Activated effector memory CD4-positive, alpha-beta T cell treated with Interleukin-2 at 50 U/mL for 16 hours (primary cell): ENCODE results near the gene TLR3.
"Not testable (repeated sequence)": the region's sequence is repeated elsewhere in the genome, so short reads cannot be mapped to it uniquely, and the experiment has no call there.

Experiments
- DNase-seq: peaks from one replicate; pipeline ENCODE4 v3.0.0-alpha.2; 2020

TLR3 gene

DNA sequence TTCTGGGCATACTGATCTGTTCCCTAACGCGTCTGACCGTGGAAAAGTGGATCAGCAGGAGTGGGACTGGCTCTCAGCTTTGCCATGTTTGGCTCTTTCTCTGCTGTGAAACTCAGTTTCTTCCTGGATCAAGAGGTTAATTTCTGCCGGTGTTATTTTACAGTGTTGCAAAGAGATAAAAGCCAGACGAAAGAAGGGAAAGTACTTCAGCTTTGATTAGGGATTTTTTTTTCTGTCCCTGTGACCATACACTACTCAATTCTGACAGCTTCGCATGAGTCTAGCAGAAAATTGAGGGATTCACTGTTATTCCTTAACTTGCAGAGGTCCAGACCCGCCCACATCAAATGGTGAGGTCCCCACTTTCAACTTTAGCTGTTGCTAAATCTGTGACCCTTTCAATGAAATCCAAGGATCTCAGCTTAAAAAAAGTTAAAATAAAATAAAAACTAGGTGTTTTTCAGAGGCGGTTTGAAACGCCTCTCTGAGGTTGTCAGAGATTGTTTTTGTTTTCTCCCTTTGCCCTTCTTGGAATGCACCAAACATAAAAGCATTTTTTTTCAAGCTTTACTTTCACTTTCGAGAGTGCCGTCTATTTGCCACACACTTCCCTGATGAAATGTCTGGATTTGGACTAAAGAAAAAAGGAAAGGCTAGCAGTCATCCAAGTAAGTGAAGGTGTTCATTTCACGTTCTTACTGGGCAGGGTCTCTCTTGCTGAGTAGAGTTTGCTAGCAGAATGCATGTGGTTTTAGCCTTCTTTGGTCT is at the start of gene TLR3:
Gene TLR3, plus strand, starts transcription at position 576 of the 768 bp plus-strand sequence. CDS start 7,464 bp downstream, outside the sequence.
- DNase-seq: no peak

DNA sequence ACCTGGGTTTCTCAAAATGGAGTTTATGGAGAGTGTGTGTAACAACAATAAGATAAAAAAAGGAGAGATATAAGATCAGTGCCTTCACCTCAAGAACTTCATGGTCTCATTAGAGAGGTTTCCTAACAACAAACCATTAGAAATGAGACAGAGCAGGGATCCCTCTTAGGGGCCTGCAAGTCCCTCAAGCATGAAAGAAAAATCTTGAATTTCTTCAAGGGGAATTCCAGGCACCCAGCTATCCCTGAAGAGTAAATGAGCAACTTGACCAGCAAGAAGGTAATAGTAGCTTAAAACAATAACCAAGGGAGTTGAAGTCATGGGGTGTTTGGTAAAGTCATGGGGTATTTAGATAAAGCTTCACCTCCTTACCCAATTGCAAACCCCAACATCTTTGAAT is 49.7 kb upstream of the TLR3 start:
- DNase-seq: no peak

DNA sequence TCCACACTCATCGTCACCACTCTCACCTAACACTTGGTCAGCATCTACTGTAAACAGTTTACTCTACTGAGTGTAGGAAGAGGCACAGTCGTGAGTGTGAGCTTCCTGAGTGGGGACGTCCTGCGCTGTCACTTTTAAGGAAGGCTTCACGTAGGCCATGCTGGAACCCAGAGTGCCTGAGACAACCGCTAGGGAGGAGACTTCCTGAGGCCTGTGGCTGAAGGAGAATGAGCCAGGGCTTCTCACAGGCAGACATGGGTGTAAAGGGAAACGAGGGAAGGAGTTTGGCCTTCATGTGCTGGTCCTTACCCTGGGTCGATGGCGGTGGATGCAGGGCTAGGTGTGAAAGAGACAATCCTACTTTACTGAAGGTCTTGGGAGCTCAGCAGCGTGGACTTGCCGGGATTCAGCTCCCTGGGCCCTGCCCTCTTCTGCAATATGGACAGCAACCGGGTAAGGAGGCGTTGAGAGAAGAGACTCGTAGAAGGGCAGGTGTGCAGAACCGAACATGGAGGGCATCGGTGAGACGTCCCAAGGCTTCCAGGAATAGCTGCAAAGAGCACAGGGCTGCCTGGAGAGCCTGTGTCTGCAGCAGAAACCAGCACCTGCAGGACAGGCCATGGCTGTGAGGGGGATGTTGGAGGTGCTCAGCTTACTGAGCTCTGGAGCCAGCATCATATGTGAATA is 48.7 kb upstream of the TLR3 start:
- DNase-seq: no peak

DNA sequence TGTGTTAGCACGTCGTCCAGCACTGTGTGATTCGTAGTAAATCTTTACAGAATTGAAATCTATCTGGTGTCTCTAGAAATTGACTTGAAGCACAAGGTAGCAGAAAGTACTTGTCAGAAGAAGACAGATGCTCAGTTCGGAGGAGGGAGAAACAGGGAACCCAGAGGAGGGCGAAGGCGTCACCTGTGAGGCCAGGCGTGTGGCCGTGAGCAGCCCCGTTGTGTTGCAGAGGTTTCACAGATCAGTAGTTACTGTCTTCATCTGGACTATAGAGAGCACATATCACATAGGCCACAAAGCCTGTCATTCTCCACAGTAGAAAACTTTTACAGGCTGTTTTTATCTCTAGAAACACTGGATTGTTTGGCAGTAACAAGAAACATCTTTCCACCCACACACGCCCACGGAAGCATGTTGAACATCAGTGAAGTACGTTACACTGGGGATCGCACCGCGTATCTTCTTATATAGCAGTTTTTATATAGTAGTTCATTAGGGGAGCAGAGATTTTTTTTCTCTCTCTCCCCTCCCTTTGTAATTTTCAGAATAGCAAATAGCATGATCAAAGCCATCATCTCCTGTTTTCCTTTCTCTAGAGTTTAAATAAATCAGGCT is 48.1 kb upstream of the TLR3 start:
- DNase-seq: no peak

DNA sequence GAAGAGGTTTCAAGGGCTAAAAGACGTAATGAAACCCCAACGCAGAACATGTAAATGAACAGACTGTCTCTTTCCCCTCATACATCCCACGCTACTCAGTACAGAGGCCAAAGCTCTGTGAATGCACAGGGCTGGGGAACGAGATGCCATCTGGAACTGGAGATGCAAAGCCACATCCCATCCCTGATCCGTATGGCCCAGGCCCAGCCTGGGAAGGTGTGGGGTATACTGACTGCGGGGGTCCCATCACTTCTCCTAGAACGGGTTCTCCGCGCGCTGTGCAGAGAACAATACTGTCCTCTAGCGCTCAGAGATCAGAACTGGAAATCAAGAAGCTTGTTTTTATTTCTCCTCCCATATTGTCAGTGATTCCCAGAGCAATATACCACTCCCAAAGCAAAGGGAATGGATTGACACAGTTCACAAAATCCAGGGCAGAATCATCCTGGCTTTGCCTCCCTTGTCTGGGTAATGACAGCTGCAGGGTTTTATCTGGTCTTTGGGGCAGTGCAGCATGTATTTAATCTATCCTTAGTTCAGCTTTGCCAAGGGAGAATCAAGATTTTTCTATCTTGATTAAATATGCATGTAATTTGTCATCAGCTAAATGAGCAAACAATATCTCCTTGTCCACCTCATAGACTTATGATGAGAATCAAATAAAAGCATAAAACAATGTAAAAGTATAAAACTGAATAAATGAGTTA is 47.3 kb upstream of the TLR3 start:
- no peak for DNase-seq

DNA sequence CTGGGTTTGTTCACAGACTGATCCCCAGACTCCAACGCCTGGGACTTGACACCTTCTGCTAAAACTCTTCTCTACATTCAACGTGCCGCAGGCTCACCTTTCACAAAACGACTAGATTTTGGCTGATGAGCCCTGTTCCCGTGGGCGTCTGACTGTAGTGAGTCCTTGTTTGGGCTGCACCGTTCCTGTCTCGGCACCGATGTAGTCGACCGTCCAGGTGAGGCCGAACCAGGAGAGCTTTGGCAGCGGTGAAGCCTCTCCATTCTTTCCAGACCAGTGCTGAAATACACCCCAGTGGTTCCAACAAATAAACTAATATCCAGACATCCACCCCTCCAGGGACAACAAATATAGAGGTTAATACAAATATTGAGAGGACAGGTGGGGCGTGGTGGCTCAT is 45.0 kb upstream of the TLR3 start:
- DNase-seq: no peak

DNA sequence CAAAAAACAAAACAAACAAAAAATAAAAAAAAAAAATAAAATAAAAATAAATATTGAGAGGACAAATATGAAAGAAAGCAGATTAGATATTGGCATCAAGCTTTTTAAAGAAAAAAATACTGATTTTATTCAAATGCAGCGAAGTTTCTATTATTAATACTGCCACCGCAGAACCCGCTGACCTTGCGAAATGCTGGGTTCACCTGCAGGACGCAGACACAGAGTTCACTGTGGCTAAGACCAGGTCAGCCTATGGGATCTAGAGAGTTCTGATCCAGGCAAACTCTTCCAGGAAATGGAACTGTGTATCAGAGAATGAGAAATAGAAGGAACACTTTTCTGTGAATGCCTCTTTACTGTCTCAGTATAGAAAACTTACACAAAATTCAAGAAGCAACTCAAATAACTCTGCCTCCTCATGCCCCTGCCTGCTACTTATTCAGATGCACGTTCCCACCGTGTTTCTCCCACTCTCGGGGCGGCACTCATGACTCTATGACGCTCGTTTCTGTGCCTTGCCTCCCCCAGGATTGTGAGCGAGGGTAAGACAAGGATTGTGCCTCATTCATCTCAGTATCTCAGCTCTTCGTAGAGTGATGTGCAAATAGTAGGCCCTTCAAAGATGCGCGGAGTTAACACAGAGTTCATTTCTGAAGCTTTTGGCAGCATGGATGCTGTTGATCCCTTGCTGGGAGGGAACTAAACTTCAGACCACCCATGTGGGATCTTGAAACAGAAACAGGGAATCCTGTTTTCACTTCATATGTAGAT is 44.1 kb upstream of the TLR3 start:
- no peak for DNase-seq

DNA sequence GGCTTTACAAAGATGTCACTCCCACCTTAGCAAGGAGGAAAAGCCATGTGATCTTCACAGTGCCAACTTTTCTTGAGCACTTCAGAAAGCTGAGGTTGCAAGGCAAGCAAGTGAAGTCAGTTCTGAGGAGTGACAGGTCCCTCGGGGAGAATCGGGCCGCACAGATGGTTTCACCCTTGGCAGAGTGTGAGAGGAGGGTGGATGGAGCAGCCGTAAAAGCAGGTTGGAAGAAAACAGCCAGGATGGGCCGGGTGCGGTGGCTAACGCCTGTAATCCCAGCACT is 43.6 kb upstream of the TLR3 start:
- no peak for DNase-seq

DNA sequence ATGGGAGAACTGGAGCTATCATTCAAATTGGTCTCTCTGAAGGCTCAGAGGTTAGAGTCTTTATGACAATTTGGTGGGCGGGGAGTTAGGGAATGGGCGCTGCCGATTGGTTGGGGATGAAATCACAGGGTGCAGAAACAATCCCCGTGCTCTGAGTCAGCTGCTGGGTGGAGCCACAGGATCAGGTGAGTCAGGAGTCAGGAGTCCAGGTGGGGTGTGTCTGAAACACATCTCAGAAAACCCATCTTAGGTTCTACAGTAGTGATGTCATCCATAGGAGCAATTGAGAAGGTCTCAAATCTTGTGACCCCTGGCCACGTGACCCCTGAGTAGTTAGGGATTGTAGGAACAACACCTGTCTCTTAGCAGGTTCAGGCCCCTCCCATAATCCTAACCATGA is 41.6 kb upstream of the TLR3 start:
- DNase-seq: no peak

DNA sequence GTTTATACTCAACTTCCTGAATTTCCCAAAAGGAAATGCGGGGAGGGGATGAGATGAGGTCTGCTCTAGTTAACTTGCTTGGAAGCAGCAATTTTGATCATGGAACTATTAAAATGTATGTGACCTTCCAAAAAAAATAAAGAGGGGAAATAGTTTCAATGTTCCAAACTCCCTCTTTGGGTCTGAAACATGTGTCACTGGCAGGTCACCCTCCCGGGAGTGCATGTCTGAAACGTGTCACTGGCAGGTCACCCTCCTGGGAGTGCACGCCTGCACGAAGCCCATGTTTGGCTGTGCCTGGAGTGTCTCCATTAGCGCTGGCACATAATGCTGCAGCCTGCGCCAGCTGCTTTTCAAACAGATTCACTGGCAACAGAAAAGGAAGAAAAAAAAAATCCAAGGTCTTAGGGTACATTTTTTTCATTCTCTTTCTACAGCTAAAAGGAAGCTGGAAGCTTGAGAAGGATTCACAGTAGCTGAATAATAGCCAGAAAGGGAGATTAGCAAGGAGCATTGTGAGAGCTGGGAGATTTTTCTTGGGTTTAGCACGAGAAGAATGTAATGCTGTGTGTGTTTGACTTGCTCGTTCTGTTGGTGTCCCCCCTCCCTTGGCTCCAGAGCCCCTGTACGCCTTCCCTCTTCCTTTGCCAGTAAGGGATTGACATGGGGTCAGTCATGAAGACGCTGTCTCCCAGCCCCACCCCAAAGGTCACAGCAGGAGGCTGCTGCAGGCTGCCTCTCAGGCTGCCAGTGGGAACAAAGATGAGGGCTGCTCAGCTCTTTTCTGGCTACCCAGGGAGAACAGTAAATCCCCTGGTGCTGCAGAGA is 39.2 kb upstream of the TLR3 start:
- DNase-seq: no peak

DNA sequence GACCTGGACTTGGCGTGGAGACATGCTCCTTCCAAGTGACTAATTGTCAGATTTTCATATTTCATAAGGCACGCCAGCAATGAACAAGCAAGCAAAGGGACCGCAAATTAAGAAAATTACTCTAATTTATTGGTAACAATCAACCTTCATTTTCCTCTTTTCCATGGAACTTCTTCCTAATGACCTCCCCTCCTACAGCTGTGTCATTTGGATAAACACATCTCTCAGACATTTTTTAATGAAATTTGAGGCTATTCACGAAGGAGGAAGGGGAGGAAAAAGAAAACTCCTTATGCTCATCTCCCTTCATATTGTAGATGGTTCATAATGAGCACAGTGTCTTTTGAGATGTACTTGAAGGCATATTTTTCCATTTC is 38.6 kb upstream of the TLR3 start:
- DNase-seq: no peak

DNA sequence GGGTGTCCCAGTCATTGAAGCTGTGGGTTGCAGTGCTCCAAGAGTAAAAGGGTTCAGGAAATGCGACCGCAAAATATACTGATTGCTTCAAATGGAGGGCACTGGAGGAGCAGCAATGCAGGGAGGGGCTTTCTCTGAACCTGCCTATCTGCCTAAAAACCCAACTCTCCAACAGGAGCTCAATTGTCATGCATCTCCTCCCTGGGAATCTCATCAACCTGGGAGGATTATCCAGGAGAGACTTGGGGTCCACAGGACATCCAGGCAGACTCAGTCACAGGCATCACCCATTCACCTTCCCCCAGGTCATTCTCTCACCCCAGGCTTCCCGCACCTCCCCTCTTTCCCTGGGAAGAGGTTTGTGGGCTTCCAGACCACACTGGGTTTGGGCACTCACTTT is 38.2 kb upstream of the TLR3 start:
- DNase-seq: no peak

DNA sequence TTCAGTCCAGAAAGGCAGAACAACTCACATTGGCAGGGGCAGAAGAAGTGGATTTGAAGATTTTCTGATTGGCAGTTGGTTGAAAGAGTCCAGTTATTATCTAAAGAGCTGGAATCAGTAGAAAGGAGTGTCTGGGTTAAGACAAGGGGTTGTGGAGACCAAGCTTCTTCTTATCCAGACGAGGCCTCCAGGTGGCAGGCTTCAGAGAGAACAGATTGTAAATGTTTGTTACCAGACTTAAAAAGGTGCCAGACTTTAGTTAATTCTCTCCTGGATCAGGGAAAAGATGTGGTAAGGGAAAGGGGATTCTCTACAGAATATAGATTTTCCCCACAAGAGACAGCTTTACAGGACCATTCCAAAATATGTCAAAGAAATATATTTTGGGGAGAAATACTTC is 36.7 kb upstream of the TLR3 start:
- no peak for DNase-seq

DNA sequence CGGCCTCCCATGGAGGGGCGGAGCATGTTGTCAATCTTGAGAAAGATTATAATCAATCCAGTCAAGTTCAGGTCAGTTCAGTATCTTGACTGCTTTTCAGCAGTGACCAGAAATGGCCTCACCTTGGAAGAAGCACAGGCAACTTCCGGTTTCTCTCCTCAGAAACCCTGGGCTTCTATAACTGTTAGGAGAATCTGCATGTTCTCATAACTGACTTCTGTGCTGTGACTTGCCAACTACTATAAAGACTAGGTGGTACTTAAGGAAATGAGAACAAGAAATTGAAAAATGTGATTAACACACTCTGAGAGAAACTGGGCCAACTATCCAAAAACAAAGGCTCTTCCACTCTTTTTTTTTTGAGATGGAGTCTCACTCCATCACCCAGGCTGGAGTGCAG is 35.9 kb upstream of the TLR3 start:
- no peak for DNase-seq

DNA sequence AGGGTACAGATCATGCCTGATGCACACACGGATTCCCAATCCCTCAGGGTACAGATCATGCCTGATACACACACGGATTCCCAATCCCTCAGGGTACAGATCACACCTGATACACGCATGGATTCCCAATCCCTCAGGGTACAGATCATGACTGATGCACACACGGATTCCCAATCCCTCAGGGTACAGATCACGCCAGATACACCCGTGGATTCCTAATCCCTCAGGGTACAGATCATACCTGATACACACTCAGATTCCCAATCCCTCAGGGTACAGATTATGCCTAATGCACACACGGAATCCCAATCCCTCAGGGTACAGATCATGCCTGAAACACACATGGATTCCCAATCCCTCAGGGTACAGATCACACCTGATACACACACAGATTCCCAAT is 34.3 kb upstream of the TLR3 start:
- DNase-seq: not testable (repeated sequence)

DNA sequence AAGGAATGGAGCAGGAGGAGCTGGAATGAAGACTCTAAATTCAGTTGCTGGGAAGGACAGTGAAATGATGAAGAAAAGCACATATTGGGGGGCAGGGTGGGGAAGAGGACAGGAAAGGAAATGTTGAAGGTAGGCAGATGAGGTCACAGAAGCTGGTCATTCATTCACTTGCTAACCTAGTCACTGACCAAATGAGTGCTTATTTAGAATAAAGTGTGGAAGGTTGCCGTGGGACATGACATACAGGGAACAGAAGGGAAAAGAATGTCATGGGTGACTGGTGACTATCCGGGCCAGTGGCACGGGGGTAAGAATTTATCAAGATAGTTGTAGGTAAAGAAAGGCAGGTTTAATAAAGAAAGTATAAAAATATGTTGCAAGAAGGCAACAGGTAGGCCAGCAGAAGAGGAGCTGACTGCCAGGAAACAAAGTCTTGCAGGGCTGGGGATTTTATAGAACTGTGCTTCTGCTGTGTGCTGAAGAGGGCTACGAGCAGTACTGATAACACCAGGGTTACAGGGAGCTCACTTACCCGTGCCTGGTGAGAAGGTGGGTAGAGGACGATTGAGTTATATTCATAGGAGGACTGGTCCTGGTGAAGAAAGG is 31.9 kb upstream of the TLR3 start:
- DNase-seq: no peak

DNA sequence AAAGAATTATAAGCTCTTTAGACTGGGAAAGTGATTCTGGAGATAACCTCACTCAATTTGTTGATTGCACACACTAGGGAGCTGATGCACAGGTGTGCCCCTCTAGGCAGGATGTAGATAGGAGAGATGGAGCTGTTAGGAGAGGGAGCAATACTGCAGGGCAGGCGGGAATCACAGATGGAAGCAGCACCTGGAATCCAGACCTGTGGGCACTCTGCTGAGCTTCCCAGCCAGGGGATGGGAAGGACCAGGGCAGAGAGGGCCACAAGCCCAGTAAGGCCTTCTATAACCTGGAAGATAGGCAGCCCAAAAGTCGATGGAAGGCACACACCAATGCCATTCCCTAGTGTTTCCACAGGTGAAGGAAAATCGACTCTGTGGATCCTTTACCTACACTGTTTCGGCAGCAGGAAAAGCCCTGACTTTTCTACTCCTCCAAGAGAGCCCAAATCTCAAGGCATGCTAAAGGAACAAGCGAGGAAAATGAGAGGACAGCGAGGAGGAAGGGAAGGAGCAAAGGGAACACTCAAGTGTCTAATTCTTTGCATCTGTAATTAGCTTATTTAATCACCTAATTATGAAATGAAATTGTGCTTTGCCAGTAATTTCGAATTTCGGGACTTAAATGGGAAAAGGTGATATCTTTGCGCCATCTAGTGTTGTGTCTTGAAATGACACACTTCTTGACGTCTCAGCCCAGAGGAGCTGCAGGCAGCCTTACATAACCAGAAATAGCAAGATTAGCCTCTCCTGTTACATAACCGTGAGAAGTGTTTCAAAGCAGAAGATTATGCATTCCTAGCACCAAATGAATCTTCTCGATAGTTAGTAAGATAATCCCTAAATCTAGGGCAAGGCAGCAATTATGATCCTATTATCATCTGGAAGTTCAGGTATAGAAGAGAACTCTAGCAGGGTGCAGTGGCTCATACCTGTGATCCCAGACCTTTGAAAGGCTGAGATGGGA is 31.0 kb upstream of the TLR3 start:
- no peak for DNase-seq

DNA sequence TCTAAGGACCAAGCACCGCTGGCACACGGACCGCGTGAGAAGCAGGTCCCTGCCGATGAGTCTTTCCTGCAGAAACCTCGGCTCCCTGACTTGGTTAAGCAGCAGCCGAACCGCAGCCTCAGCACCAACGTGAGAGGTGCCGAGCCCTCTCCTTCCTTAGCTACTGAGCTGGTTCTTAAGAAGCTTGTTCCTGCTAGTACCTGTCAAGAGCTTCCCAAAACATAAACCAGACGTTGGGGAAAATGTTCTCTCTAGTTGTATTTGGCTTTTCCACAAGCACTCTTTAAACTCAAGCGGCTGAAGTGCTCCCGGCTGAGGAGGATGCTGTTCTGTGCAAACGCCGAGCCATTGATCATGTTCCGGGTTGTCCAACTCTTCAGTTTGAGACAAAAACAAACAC is 29.3 kb upstream of the TLR3 start:
- no peak for DNase-seq

DNA sequence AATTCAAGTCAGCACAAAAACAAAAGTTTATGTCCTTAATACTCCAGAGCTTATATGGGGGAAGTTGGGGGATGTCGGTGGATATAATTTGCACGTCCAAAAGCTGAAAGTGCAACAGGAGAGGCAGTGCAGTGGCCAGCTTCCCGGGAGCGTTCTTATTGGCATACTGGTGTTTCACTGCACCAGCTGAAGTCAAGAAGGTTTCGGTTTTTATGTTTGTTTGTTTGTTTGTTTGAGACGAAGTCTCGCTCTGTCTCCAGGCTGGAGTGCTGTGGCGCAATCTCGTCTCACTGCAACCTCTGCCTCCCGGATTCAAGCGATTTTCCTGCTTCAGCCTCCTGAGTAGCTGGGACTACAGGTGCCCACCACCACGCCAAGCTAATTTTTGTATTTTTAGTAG is 28.6 kb upstream of the TLR3 start:
- no peak for DNase-seq

DNA sequence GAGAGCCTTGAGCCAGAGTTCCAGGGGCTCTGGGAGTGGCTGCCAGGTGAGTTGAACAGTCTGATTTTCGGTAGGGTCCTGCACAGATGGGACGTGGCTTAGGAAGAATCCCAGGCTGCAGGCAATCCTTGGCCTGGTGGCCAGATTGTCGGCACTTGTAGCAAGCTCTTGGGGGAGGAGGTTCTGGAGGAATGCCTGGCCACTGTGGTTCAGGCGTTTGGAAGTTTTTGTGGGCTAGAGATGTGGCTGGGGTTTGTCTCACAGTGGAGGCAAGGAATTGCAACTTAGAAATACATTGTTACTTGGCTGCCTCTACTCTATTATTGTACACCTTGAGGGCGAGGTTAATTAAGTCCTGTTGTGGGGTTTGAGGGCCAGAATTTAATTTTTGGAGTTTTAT is 21.5 kb upstream of the TLR3 start:
- not testable (repeated sequence) for DNase-seq

DNA sequence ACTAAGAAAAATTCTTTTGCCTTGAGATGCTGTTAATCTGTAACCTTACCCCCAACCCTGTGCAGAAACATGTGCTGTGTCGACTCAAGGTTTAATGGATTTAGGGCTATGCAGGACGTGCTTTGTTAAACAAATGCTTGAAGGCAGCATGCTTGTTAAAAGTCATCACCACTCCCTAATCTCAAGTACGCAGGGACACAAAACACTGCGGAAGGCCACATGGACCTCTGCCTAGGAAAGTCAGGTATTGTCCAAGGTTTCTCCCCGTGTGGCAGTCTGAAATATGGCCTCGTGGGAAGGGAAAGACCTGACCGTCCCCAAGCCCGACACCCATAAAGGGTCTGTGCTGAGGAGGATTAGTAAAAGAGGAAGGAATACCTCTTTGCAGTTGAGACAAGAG is 18.8 kb upstream of the TLR3 start:
- not testable (repeated sequence) for DNase-seq
